CD1c-positive myeloid dendritic cell (primary cell): ENCODE results near the gene CD47.
A peak's percentile ranks its signal among the peaks of the same experiment; 100 is the strongest.

Experiments used
- DNase-seq: peaks from one replicate; pipeline ENCODE4 v3.0.0-alpha.2; 2016; ENCODE audit errors: extremely low spot score

CD47 gene

GRCh38 chr3:108117241-108117775, 26.5 kb upstream of the CD47 start:
- peak; percentile 29 for DNase-seq

- DNase-seq, result no peak
Measured at GRCh38 chr3:108114423-108115065, 23.7 kb upstream of the CD47 start.

- no peak for DNase-seq
Measured at GRCh38 chr3:108113975-108114374, 23.1 kb upstream of the CD47 start.

- DNase-seq, result no peak
Measured at GRCh38 chr3:108110934-108111333, 20.1 kb upstream of the CD47 start.

- no peak for DNase-seq
Measured at GRCh38 chr3:108108416-108108815, 17.6 kb upstream of the CD47 start.

- DNase-seq, result no peak
Measured at GRCh38 chr3:108106449-108106848, 15.6 kb upstream of the CD47 start.

- DNase-seq, result no peak
Measured at GRCh38 chr3:108106031-108106430, 15.2 kb upstream of the CD47 start.

GRCh38 chr3:108103886-108104797, 13.3 kb upstream of the CD47 start:
- DNase-seq, result no peak

- no peak for DNase-seq
Measured at GRCh38 chr3:108103040-108103751, 12.4 kb upstream of the CD47 start.

GRCh38 chr3:108102420-108103039, 11.7 kb upstream of the CD47 start:
- peak; percentile 60 for DNase-seq

GRCh38 chr3:108100906-108101660, 10.3 kb upstream of the CD47 start:
- DNase-seq, result peak; percentile 57

- peak; percentile 72 for DNase-seq
Measured at GRCh38 chr3:108099679-108100428, 9.0 kb upstream of the CD47 start.

GRCh38 chr3:108099244-108099643, 8.4 kb upstream of the CD47 start:
- no peak for DNase-seq

- peak; percentile 49 for DNase-seq
Measured at GRCh38 chr3:108098003-108098370, 7.2 kb upstream of the CD47 start.

GRCh38 chr3:108097322-108098002, 6.6 kb upstream of the CD47 start:
- DNase-seq, result no peak

- DNase-seq, result no peak
Measured at GRCh38 chr3:108096532-108097321, 5.9 kb upstream of the CD47 start.

- no peak for DNase-seq
Measured at GRCh38 chr3:108093616-108094015, 2.8 kb upstream of the CD47 start.

- no peak for DNase-seq
Measured at GRCh38 chr3:108093021-108093420, 2.2 kb upstream of the CD47 start.

GRCh38 chr3:108092501-108092900, 1.7 kb upstream of the CD47 start:
- DNase-seq, result no peak
